Activated CD4-positive, alpha-beta T cell treated with anti-CD3 and anti-CD28 coated beads, Interleukin-2, amount 10 ng/mL, durations not matched to agents 7 days and 5 days (primary cell): ENCODE measurements around the gene PWP2. TPM values are rescaled to one million over a fixed set of nuclear protein-coding genes. Genes with fewer than 3 reads are reported as not detected.

Experiments
- CTCF ChIA-PET: fragments of 350-600 bp; sonication (Branson Sonifier 250); formaldehyde crosslinking; loops from one replicate; lab custom pipeline; 2021; ENCODE audit warnings: antibody characterized with exemption; lab: Charles Lee
- POLR2A ChIA-PET: fragments of 350-600 bp; sonication (Branson Sonifier 250); formaldehyde crosslinking; loops from one replicate; lab custom pipeline; 2021; ENCODE audit warnings: antibody characterized with exemption; lab: Charles Lee
- DNase-seq: peaks from one replicate; pipeline ENCODE4 v3.0.0-alpha.2; 2020
- H3K27ac Mint-ChIP-seq: one replicate; pipeline ENCODE4 v1.8.0; 2021; ENCODE audit warnings: mild to moderate bottlenecking, moderate library complexity, mixed read lengths
- H3K27me3 Mint-ChIP-seq: one replicate; pipeline ENCODE4 v1.8.0; 2021; ENCODE audit warnings: mixed read lengths
- H3K36me3 Mint-ChIP-seq: one replicate; pipeline ENCODE4 v1.8.0; 2021; ENCODE audit warnings: low read depth, mixed read lengths
- H3K4me1 Mint-ChIP-seq: one replicate; pipeline ENCODE4 v1.8.0; 2021; ENCODE audit warnings: mixed read lengths
- H3K4me3 Mint-ChIP-seq: one replicate; pipeline ENCODE4 v1.8.0; 2021; ENCODE audit warnings: mild to moderate bottlenecking, moderate library complexity, mixed read lengths
- H3K9me3 Mint-ChIP-seq: one replicate; pipeline ENCODE4 v1.8.0; 2021; ENCODE audit warnings: mixed read lengths
- total RNA-seq, 2 experiments: library from RNA; stranded (reverse); gene quantifications; one replicate each; pipeline ENCODE4 v1.2.3, GENCODE V29; 2021

Gene PWP2
- total RNA-seq, 2 experiments from 2014 or later, result 24.2 to 29.0 TPM

- H3K27me3 Mint-ChIP-seq, result no peaks in the 10 kb centered on the region
- peaks cover 53% of the 10 kb centered on the region for H3K36me3 Mint-ChIP-seq
- H3K4me3 Mint-ChIP-seq, result no peak overlapping the region
- peaks cover 32% of the 10 kb centered on the region for H3K4me1 Mint-ChIP-seq
- no peak overlapping the region for H3K27ac Mint-ChIP-seq
- no peak for DNase-seq
- H3K9me3 Mint-ChIP-seq, result no peaks in the 10 kb centered on the region
- CTCF ChIA-PET, result interaction anchor here (0.6 to 1.6 kb wide), 3 partner anchors 10 to 13 kb away, joined by 3 to 4 read pairs (median 4); no protein-coding TSS in a partner anchor
- POLR2A ChIA-PET, result no interaction called here
Measured at GRCh38 chr21:44070391-44070790, 36.8 kb upstream of the PWP2 start.

GRCh38 chr21:44071359-44072104 lies 35.7 kb upstream of the PWP2 start:
- Mint-ChIP-seq H3K27ac (no peak overlapping the region), H3K4me3 (no peak overlapping the region), H3K4me1 (peaks cover 23% of the 10 kb centered on the region), H3K36me3 (peaks cover 54% of the 10 kb centered on the region), H3K27me3 (no peaks in the 10 kb centered on the region), H3K9me3 (no peaks in the 10 kb centered on the region)
- POLR2A ChIA-PET, result no interaction called here
- CTCF ChIA-PET, result interaction anchor here (0.9 to 1.6 kb wide), 2 partner anchors 14 to 17 kb away, joined by 4 read pairs; no protein-coding TSS in a partner anchor
- no peak for DNase-seq

GRCh38 chr21:44072111-44072510 lies 35.1 kb upstream of the PWP2 start:
- Mint-ChIP-seq H3K27ac (no peak overlapping the region), H3K4me1 (peaks cover 22% of the 10 kb centered on the region), H3K36me3 (peaks cover 55% of the 10 kb centered on the region), H3K9me3 (no peaks in the 10 kb centered on the region), H3K4me3 (no peak overlapping the region), H3K27me3 (no peaks in the 10 kb centered on the region)
- ChIA-PET CTCF (interaction anchor here (0.8 to 0.9 kb wide), 2 partner anchors 12 to 17 kb away, joined by 3 to 4 read pairs; no protein-coding TSS in a partner anchor), POLR2A (no interaction called here)
- DNase-seq, result no peak

GRCh38 chr21:44074315-44074958 lies 32.8 kb upstream of the PWP2 start:
- Mint-ChIP-seq H3K27me3 (no peaks in the 10 kb centered on the region), H3K27ac (peak overlapping the region; percentile 9), H3K4me3 (no peak overlapping the region), H3K36me3 (peaks cover 57% of the 10 kb centered on the region), H3K9me3 (no peaks in the 10 kb centered on the region), H3K4me1 (peaks cover 32% of the 10 kb centered on the region)
- no peak for DNase-seq
- CTCF ChIA-PET, result interaction anchor here (0.6 to 2.3 kb wide), 5 partner anchors 7 to 292 kb away, joined by 3 to 17 read pairs (median 3); no protein-coding TSS in a partner anchor
- POLR2A ChIA-PET, result no interaction called here

- H3K36me3 Mint-ChIP-seq, result peaks cover 66% of the 10 kb centered on the region
- H3K9me3 Mint-ChIP-seq, result no peaks in the 10 kb centered on the region
- no peak for DNase-seq
- H3K27ac Mint-ChIP-seq, result no peak overlapping the region
- H3K4me1 Mint-ChIP-seq, result peaks cover 45% of the 10 kb centered on the region
- ChIA-PET CTCF (interaction anchor here (0.7 to 2.3 kb wide), 3 partner anchors 8 to 9 kb away, joined by 3 to 17 read pairs (median 3); no protein-coding TSS in a partner anchor), POLR2A (no interaction called here)
- H3K4me3 Mint-ChIP-seq, result no peak overlapping the region
- H3K27me3 Mint-ChIP-seq, result no peaks in the 10 kb centered on the region
Measured at GRCh38 chr21:44076316-44076715, 30.9 kb upstream of the PWP2 start.

GRCh38 chr21:44078411-44078981 lies 28.7 kb upstream of the PWP2 start:
- no peaks in the 10 kb centered on the region for H3K27me3 Mint-ChIP-seq
- ChIA-PET CTCF (interaction anchor here (0.6 to 2.0 kb wide), 5 partner anchors 10 to 296 kb away, joined by 3 to 6 read pairs (median 3); no protein-coding TSS in a partner anchor), POLR2A (interaction anchor here (0.6 kb wide), 1 partner anchor 29 kb away, joined by 4 read pairs; no protein-coding TSS in a partner anchor)
- peaks cover 75% of the 10 kb centered on the region for H3K36me3 Mint-ChIP-seq
- peaks cover 65% of the 10 kb centered on the region for H3K4me1 Mint-ChIP-seq
- DNase-seq, result no peak
- peak overlapping the region; percentile 2 for H3K4me3 Mint-ChIP-seq
- H3K9me3 Mint-ChIP-seq, result no peaks in the 10 kb centered on the region
- H3K27ac Mint-ChIP-seq, result peak overlapping the region; percentile 87

GRCh38 chr21:44079446-44079845 lies 27.8 kb upstream of the PWP2 start:
- H3K4me1 Mint-ChIP-seq, result peaks cover 72% of the 10 kb centered on the region
- H3K4me3 Mint-ChIP-seq, result no peak overlapping the region
- no peaks in the 10 kb centered on the region for H3K9me3 Mint-ChIP-seq
- DNase-seq, result no peak
- peak overlapping the region; percentile 80 for H3K27ac Mint-ChIP-seq
- H3K36me3 Mint-ChIP-seq, result peaks cover 76% of the 10 kb centered on the region
- no peaks in the 10 kb centered on the region for H3K27me3 Mint-ChIP-seq
- POLR2A ChIA-PET, result no interaction called here
- CTCF ChIA-PET, result interaction anchor here (0.8 to 2.0 kb wide), 2 partner anchors 9 to 16 kb away, joined by 3 to 6 read pairs; no protein-coding TSS in a partner anchor

- no peak overlapping the region for H3K4me3 Mint-ChIP-seq
- ChIA-PET CTCF (interaction anchor here (0.8 to 2.0 kb wide), 2 partner anchors 8 to 16 kb away, joined by 3 to 6 read pairs; no protein-coding TSS in a partner anchor), POLR2A (no interaction called here)
- peak overlapping the region; percentile 71 for H3K27ac Mint-ChIP-seq
- no peak for DNase-seq
- peaks cover 77% of the 10 kb centered on the region for H3K36me3 Mint-ChIP-seq
- H3K27me3 Mint-ChIP-seq, result no peaks in the 10 kb centered on the region
- peaks cover 76% of the 10 kb centered on the region for H3K4me1 Mint-ChIP-seq
- no peaks in the 10 kb centered on the region for H3K9me3 Mint-ChIP-seq
Measured at GRCh38 chr21:44079846-44080245, 27.4 kb upstream of the PWP2 start.

GRCh38 chr21:44082648-44083440 lies 24.4 kb upstream of the PWP2 start:
- H3K9me3 Mint-ChIP-seq, result no peaks in the 10 kb centered on the region
- H3K4me3 Mint-ChIP-seq, result peak overlapping the region; percentile 68
- no peak for DNase-seq
- no peaks in the 10 kb centered on the region for H3K27me3 Mint-ChIP-seq
- peaks cover 86% of the 10 kb centered on the region for H3K36me3 Mint-ChIP-seq
- H3K27ac Mint-ChIP-seq, result peak overlapping the region; percentile 98
- ChIA-PET POLR2A (interaction anchor here (0.9 to 1.3 kb wide), 2 partner anchors 17 to 67 kb away, joined by 3 to 4 read pairs; no protein-coding TSS in a partner anchor), CTCF (interaction anchor here (0.7 to 4.0 kb wide), 8 partner anchors 8 to 33 kb away, joined by 3 to 17 read pairs (median 4); no protein-coding TSS in a partner anchor)
- peaks cover 91% of the 10 kb centered on the region for H3K4me1 Mint-ChIP-seq

- DNase-seq, result peak; percentile 79
- Mint-ChIP-seq H3K36me3 (peaks cover 87% of the 10 kb centered on the region), H3K4me1 (peaks cover 92% of the 10 kb centered on the region), H3K4me3 (peak overlapping the region; percentile 68), H3K9me3 (no peaks in the 10 kb centered on the region), H3K27me3 (no peaks in the 10 kb centered on the region), H3K27ac (peak overlapping the region; percentile 98)
- ChIA-PET CTCF (interaction anchor here (0.8 to 4.0 kb wide), 10 partner anchors 8 to 71 kb away, joined by 3 to 17 read pairs (median 4); no protein-coding TSS in a partner anchor), POLR2A (interaction anchor here (0.9 to 1.3 kb wide), 2 partner anchors 18 to 68 kb away, joined by 3 to 4 read pairs; no protein-coding TSS in a partner anchor)
Measured at GRCh38 chr21:44083631-44084291, 23.4 kb upstream of the PWP2 start.
